BE2C (cell line): ENCODE results near the gene C15orf62.

ENCODE experiments used
- DNase-seq: peaks from one replicate; pipeline ENCODE4 v3.0.0-alpha.2; 2020
- H3K27me3 ChIP-seq: fragments of 250-450 bp; sonication (Bioruptor Pico); 2 replicates; pipeline ENCODE4 v1.5.1; 2020; ENCODE audit warnings: mild to moderate bottlenecking
- H3K36me3 ChIP-seq: fragments of 250-450 bp; sonication (Bioruptor Pico); 2 replicates; pipeline ENCODE4 v1.5.1; 2020; ENCODE audit warnings: mild to moderate bottlenecking
- H3K4me1 ChIP-seq: fragments of 250-450 bp; sonication (Bioruptor Pico); 2 replicates; pipeline ENCODE4 v1.5.1; 2020
- H3K4me3 ChIP-seq: 2 replicates; pipeline ENCODE4 v1.5.1; 2011; ENCODE audit warnings: low read depth, low read length
- H3K9me3 ChIP-seq: fragments of 250-450 bp; sonication (Bioruptor Pico); 2 replicates; pipeline ENCODE4 v1.5.1; 2020
- TF ChIP-seq, protein P1 (sequence below): IDR thresholded peaks from 2 replicates; pipeline ENCODE4 v1.5.1; 2012; ENCODE audit warnings: mild to moderate bottlenecking, low read depth, low read length

The C15orf62 gene

DNA sequence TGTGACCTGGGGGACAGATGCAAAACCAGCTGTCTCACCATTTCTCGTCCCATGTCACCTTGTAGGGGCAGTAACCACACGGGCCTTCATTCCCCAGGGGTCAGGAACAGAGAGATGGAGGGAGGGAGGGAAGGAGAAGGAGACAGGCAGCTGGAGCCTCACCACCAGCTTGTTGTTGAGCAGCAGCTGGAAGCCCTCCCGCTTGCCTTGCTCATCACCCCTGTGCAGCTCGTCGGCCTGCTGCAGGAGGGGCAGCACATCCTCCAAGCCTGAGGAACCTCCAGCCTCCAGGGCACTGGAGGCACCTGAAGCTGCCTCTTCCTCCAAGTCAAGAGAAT is 25.0 kb upstream of the C15orf62 start:
- no peaks in the 10 kb centered on the region for H3K9me3 ChIP-seq
- peaks cover 8% of the 10 kb centered on the region for H3K4me1 ChIP-seq
- H3K4me3 ChIP-seq, result no peak overlapping the region
- H3K36me3 ChIP-seq, result peaks cover 64% of the 10 kb centered on the region
- TF ChIP-seq, protein P1, sequence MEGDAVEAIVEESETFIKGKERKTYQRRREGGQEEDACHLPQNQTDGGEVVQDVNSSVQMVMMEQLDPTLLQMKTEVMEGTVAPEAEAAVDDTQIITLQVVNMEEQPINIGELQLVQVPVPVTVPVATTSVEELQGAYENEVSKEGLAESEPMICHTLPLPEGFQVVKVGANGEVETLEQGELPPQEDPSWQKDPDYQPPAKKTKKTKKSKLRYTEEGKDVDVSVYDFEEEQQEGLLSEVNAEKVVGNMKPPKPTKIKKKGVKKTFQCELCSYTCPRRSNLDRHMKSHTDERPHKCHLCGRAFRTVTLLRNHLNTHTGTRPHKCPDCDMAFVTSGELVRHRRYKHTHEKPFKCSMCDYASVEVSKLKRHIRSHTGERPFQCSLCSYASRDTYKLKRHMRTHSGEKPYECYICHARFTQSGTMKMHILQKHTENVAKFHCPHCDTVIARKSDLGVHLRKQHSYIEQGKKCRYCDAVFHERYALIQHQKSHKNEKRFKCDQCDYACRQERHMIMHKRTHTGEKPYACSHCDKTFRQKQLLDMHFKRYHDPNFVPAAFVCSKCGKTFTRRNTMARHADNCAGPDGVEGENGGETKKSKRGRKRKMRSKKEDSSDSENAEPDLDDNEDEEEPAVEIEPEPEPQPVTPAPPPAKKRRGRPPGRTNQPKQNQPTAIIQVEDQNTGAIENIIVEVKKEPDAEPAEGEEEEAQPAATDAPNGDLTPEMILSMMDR, result no peak
- H3K27me3 ChIP-seq, result no peaks in the 10 kb centered on the region
- no peak for DNase-seq

DNA sequence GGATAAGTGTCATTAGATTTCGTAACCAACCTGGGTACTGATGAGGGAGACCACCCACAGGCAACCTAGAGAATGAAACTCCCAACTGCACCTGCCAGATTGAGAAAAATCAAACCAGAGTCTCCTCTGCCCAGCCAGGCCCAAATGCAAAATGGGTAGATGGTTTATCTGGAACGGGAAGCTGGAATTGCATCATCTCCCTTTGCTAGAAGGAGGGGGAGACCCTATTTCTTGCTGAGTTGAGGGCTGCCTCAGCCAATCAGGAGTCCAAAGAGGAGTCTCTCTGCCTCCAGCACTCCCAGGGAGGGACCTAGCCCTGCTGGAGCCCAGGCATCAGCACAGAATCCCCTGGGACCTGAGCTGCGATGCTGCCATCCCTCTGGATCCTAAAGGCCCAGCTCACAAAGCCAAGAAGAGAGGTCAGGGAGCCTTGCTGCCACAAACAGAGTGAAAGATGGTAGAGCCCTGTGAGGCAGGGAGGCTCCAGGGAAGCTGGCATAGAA is 22.8 kb upstream of the C15orf62 start:
- DNase-seq, result peak; percentile 85
- Histone ChIP-seq H3K4me1 (peaks cover 8% of the 10 kb centered on the region), H3K4me3 (no peak overlapping the region), H3K36me3 (peaks cover 68% of the 10 kb centered on the region), H3K27me3 (no peaks in the 10 kb centered on the region), H3K9me3 (no peaks in the 10 kb centered on the region)
- TF ChIP-seq, protein P1, result no peak

DNA sequence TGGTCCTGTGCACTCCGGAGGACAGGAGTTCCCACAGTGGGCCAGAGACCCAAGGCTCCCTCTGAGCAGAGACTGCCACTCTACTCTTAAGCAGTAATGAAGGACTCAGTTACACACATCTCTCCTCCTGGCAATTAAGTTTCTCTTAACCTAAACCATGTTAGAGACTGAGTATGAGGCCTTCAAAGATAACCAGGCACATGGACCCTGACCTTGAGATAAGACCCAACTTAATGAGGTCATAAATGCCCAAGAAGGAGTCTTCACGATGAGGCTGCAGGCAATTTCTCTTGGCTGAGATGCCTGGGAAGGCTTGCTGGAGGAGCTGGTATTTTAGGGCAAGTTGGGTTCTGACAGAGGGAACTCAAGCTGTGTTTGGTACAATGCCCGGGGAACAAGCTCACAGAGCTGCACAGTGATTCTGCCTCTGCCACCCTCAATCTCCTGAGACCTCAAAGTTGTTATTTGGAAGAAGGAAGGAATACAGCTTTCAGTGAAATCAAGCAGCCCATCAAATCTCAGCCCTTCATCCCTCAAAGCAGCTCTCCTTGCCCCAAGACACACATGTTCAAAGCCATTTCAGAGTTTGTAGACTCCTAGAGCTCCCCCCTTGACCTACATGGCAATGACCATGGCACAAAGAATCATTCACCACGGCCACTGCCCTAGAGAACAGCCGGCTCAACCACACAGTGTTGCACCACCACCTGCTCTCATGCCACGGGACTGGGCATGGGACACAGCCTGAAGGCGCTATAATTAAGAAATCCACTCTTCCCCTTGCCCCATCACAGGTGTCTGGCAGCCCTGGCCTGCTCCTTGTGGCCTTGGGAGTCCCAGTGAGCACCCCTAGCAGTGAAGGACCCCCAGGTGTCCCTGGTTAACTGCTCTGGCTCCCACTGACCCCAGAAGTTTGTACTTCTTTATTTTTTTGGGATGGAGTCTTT is 21.8 kb upstream of the C15orf62 start:
- Histone ChIP-seq H3K4me1 (peaks cover 8% of the 10 kb centered on the region), H3K9me3 (no peaks in the 10 kb centered on the region), H3K36me3 (peaks cover 60% of the 10 kb centered on the region), H3K4me3 (no peak overlapping the region), H3K27me3 (no peaks in the 10 kb centered on the region)
- DNase-seq, result no peak
- TF ChIP-seq, protein P1, result no peak

DNA sequence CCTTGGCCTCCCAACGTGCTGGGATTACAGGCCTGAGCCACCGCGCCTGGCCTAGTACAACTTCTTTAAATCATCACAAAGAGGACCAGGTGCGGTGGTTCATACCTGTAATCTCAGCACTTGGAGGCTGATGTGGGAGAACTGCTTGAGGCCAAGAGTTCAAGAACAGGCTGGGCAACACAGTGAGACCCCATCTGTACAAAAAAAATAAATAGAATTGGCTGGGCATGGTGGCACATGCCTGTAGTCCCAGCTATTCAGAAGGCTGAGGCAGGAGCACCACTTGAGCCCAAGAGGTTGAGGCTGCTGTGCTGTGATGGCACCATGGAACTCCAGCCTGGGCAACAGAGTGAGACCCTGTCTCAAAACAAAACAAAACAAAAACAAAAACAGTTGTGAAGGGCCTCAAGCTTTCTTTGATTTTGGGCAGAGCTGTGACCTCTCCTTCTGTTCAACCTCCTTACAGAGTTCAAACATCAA is 20.6 kb upstream of the C15orf62 start:
- Histone ChIP-seq H3K36me3 (peaks cover 47% of the 10 kb centered on the region), H3K9me3 (no peaks in the 10 kb centered on the region), H3K27me3 (no peaks in the 10 kb centered on the region), H3K4me1 (peaks cover 8% of the 10 kb centered on the region), H3K4me3 (no peak overlapping the region)
- DNase-seq, result no peak
- TF ChIP-seq, protein P1, result no peak

DNA sequence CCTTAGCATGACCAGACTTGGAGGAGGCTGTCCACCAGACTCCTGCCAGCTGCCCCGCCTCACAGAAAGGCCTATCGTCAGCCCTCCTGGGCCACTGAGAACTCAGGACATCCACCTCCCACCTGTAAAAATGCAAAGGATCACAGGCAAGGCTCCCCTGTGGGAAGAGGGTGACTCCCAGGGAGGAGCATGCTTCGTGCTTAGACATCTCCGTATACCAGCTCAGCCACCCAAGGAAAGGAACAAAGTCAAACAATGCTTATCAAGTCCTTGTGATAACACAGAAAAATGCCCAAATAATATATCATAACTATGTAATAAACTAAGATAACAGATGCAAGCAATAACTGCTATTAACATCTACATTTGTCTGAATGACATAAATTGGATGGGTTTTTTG is 18.9 kb upstream of the C15orf62 start:
- Histone ChIP-seq H3K4me1 (peaks cover 8% of the 10 kb centered on the region), H3K36me3 (peaks cover 33% of the 10 kb centered on the region), H3K9me3 (no peaks in the 10 kb centered on the region), H3K27me3 (no peaks in the 10 kb centered on the region), H3K4me3 (no peak overlapping the region)
- TF ChIP-seq, protein P1, result no peak
- DNase-seq, result no peak

DNA sequence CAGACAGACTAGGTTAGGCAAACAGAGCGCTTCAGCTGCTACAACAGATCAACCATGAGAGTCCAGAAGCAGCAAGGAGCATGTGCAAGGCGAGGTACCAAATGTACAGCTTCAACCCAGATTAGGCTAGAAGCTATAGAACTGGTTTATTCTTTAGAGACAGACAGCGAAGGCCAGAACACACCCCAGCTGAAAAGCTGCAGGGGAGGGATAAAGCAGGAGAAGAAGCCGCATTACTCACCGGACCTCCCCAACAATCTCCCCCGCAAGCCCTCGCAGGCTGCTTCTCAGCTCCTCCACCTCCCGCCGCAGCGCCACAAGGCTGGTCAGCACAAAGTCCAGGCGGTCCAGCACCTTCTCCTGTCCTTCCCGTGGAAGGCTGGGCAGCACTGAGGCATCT is 18.0 kb upstream of the C15orf62 start:
- no peaks in the 10 kb centered on the region for H3K27me3 ChIP-seq
- H3K4me1 ChIP-seq, result peaks cover 8% of the 10 kb centered on the region
- TF ChIP-seq, protein P1, result no peak
- H3K36me3 ChIP-seq, result peaks cover 30% of the 10 kb centered on the region
- H3K9me3 ChIP-seq, result no peaks in the 10 kb centered on the region
- no peak for DNase-seq
- no peak overlapping the region for H3K4me3 ChIP-seq
